Activated CD4-positive, alpha-beta T cell treated with anti-CD3 and anti-CD28 coated beads, Interleukin-2, Interleukin-6, amounts not matched to agents 100 ng/mL and 50 ng/mL, durations not matched to agents 16 hours and 8 hours (primary cell): ENCODE data around the gene IL1RAPL2.
"Not testable (repeated sequence)": the region's sequence is repeated elsewhere in the genome, so short reads cannot be mapped to it uniquely, and the experiment has no call there.

Experiments
- DNase-seq: peaks from one replicate; pipeline ENCODE4 v3.0.0-alpha.2; 2020

IL1RAPL2 gene

DNA sequence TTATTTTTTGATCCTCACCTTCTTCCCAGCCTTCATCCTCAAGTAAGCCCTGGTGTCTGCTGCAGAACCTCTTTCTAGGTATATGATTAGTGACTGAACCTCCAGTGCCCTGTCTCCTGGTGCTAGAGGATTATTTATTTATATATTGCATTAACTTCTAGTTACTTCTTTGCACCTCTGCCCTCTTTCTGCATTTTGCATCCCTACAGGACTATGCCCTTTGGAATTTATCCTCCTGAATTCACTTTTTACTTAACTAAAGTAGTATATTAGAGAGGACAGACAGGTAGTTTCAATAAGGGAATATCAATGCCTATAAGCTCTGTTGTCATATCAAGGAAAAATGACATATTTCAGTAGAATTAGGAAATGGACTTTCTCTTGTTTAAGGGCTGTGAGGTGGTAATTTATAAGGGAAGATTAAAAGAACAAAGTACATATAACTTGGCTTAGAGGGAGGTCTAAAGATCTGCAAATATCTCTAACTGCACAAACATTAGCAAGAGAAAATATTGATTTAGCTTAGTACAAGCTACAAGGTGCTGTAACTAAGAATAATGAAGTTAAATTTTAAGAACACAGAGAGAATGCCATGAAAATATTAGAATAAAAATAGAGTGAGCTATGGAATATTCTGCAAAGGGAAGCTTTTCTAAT, 472.8 kb downstream of the IL1RAPL2 start:
- DNase-seq, result no peak

DNA sequence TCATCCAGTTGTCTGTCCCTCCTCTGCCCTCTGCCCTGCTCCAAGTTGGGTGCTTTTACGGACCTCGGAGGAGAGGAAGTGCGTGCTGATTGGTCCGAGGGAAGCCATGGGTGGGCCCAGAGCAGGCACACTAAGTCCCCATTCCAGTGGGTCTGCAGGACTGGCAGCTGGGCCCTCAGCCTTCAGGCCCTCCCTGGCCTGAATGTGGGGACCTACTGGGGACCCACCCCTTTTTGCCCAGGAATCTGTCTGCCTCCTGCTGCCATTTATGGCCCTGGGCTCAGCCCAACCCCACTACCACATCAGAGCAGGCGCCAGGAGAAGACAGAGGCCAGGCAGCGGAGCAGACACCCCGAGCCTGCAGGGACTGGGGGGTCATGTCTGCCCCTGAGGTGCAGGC, 484.9 kb downstream of the IL1RAPL2 start:
- no peak for DNase-seq

DNA sequence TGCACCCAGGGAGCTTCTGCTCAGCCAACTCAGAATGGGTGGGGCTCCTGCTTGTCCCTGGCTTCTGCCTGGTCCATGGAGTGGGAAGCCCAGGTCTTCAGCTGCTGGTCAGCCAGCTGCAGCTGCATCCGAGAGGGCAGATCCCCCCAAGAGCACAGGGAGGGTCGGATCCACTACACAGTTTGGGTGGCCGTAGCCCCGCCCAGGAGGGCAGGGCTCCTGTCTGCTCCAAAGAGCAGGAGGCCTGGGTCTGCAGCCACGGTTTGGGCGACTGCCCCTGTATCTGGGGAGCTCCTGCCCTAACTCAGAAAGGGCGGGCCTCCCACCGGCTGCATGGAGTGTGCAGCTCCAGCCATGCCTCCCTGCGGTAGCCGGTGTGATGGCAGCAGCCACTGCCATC, 485.4 kb downstream of the IL1RAPL2 start:
- DNase-seq, result no peak

DNA sequence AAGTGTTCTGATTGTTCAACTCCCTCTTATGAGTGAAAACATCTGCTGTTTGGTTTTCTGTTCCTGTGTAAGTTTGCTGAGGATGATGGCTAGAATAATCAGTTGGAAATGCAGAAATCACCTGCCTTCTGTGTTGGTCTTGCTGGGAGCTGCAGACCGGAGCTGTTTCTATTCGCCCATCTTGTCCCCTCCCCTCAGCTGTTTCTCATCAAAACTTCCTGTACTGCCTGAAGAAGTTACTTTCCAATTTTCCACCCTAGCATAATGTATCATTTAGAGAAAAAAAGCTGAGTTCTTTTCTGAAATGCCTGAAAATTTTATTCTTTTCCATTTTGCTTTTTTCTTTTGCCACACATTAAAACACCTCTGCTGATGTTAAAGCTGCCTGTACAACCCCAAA, 486.9 kb downstream of the IL1RAPL2 start:
- no peak for DNase-seq

DNA sequence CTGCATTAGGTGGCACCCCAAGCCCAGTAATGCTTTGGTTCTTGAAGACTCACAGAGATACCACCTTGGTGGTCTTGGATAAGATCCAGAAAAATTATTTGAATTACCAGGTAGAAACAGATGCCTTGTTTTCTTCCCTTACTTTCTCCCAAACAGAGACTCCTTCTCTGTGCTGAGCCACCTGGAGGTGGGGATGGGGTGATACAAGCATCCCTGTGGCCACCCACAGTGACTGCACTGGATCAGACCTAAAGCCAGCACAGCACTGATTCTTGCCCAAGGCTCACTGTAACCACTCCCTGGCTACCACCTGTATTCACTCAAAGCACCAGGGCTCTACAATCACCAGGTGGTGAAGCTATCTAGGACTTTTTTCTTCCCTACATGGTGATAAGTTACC, 497.7 kb downstream of the IL1RAPL2 start:
- no peak for DNase-seq

DNA sequence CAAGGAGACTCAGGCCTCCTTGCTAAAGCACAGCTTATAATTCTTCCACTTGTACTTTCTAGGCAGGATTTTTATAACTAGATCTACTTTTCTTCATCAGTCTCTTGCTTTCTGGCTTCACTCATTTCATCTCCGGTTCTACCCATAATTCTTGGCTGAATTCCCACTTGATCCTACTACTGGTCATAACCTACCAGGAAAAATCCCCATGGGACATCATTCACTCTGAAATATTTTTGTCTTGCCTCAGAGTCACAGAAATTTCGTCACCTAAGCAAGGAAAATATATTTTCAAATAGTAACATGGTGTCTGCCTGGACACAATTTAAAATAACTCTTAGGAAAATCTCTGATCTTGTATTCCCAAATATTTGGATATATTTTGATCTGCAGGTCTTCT, 532.2 kb downstream of the IL1RAPL2 start:
- no peak for DNase-seq

DNA sequence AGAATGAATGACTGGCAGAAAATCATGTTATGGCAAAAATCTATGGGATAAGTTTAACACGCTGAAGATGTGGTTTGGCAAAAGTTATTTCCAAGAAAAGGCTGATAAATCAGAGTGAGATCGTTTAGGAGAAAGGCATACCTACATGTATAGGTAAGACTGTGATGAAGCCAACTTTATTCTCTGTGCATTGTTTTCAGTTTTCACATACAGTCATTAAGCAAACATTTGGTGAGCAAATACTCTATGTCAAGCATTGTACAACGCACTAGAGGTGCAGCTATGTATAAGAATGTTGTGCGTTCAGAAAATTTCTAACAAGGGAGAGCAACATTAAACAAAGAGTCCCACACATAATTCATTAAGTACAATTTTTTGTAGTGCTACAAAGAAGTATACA, 532.8 kb downstream of the IL1RAPL2 start:
- no peak for DNase-seq

DNA sequence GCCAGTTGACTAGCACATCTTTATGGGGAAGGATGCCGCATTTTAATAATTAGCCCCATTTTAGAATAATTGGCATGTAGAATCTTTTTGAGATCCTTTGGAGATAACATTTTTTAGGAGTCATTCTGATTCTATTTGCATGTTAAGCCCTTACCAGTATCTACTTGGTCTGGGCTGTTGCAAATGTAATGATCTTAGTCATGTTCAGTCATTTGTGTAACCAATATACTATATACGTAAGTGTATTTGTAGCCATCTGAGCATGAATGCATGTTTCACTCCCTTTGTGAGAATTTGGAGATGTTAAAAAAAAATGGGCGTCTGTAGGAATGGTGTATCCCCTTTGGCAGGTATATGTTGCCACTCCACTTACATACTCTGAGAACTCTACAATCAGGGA, 535.4 kb downstream of the IL1RAPL2 start:
- peak; percentile 10 for DNase-seq

DNA sequence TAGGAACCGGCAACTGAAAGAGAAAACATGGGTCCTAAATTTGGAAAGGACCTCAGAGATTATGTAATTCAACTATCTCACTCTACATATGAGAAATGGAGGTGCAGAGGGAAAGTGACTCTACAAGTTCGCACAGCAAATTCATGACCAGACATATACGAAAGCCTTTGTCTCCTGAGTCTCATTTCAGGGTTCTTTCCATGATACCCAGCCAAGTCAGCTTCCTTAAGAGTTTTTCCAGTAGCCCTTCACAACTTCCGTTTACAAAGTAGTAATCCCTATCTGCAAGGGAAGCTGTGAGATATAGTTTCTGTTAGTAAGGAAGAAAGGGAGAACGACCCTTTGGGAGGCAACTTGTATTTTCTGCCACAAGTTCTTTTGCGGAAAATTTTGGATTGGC, 543.9 kb downstream of the IL1RAPL2 start:
- DNase-seq, result no peak

DNA sequence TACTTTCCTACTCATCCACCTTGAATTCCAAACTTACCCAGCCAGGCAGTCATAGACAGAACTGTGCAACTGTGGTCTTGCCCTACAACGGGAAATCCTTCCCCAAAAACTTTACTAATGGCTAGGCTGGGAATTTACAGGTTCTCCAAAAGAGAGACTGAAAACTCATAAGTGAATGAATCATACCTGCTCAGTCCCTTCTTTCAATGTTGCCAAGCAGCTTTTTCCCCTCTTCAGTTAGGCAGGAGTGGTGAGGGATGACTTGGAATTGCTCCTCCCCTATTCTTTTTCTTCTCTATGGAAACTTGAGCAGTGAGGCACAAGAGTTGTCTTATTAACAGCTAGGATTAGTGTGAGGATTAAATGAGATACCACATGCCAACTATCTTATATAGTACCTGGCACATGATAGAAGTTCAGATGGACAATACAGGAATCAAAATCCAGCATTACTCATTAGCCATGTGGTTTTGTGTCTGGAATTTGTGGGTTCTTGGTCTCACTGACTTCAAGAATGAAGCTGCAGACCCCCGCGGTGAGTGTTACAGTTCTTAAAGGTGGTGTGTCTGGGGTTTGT, 548.6 kb downstream of the IL1RAPL2 start:
- no peak for DNase-seq

DNA sequence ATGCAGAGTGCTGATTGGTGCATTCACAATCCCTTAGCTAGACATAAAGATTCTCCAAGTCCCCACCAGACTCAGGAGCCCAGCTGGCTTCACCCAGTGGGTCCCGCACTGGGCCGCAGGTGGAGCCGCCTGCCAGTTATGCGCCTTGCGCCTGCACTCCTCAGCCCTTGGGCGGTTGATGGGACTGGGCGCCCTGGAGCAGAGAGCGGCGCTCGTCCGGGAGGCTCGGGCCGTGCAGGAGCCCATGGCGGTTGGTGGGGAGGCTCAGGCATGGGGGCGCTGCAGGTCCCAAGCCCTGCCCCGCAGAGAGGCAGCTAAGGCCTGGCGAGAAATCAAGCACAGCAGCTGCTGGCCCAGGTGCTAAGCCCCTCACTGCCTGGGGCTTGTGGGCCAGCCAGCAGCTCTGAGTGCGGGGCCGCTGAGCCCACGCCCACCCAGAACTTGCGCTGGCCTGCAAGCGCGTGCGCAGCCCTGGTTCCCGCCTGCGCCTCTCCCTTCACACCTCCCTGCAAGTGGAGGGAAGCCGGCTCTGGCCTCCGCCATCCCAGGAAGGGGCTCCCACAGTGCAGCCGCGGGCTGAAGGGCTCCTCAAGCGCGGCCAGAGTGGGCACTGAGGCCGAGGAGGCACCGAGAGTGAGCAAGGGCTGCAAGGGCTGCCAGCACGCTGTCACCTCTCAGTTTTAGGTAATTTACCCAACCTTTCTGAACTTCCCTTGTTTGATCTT, 549.8 kb downstream of the IL1RAPL2 start:
- not testable (repeated sequence) for DNase-seq

DNA sequence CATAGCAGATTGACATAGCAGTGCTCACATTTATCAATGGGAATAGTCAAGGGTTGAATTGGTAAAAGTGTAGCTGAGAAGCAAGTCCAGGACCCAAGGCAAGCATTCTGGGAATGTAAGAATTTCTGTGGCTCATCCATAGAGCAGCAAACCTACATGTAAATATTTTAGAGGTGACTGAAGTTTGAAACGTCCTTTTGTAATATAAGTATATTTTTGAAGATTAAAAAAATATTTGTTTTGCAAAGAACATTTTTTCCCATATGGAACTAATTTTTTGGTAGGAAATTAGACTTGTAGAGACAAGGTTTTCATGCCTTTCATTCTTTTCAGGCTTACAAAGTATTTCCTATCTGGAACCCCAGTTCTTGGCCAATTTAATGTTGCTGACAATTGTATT, 550.5 kb downstream of the IL1RAPL2 start:
- no peak for DNase-seq

DNA sequence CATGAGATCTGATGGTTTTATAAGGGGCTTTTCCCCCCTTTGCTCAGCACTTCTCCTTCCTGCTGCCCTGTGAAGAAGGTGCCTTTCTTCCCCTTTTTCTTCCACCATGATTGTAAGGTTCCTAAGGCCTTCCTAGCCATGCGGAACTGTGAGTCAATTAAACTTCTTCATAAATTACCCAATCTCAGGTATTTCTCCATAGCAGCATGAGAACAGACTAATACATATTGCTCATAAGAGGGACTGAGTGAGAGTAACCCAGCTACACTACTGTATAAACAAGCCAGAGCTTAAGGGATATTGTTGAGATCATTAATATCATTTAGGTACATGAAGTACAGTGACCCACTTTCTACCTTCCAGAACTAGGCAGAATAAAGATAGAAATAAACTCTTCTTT, 551.6 kb downstream of the IL1RAPL2 start:
- no peak for DNase-seq

DNA sequence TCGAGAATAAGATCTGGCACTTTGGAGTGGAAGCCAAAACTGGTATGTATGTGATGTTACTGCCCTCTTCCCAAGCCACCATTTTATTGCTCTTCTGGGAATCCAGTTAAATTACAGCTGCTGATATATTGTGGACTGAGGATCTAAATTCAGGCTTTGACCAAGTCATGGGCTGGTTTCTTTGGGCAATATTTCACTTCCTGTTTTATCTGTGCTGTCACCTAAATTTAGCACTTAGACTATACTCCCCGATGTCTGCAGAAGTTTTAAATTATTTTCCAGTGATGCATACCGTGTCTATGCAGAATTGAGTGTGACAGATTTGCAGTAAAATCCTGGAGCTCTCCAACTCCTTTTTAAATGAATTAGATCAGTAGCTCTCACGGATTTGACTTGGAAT, 554.5 kb downstream of the IL1RAPL2 start:
- no peak for DNase-seq

DNA sequence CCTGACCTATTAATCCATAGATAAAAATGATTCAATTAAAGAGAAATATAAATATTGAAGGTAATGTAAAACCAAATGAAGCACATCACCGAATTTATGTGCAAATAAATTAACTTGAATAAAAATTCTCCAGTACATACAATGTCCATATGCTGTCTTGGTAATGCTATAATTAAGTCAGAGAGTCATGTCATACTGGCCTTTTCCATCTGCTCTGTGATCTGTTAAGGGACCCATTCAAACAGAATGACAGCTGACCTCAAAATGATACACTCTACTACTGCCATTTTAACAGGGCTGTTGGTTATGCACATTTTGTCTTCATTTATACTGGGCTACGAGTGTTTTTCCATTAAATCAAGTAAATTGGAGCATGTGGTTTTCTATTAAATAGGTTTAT, 555.2 kb downstream of the IL1RAPL2 start:
- no peak for DNase-seq

DNA sequence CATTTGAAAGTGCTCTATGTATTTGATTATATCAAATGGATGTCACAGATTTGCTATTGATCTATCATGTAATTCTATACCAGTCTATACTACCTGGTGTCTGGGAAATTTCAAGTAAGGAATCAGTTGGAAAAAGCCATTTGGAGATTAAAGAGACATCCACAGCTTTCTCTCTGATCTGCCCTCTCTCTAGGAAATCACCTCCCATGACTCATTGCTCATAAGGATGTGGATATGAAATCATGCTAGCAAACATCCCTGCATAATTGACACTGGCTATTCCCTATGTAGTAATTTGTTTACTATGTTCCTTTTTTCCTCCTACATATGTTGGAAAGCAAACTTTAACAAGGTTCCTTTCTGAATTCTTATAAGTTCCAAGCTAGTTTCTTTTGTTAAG, 560.2 kb downstream of the IL1RAPL2 start:
- no peak for DNase-seq

DNA sequence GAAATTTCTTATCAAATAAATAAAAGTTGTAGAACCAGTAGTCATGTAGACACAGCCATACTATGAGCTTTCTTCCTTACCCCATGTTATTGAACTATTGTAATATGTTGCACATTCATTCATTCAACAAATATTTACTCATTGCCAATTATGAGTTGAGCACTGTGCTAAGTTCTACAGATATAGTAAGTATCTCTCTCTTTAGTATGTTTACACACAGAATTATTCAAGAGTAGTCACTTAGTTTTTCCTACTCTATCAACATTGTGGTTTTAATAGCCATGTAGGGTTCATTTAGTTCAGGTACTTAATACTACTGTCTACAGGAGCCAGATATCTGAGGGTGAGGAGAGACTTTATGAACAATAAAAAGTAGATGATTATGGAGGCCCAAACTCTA, 568.3 kb downstream of the IL1RAPL2 start:
- no peak for DNase-seq

DNA sequence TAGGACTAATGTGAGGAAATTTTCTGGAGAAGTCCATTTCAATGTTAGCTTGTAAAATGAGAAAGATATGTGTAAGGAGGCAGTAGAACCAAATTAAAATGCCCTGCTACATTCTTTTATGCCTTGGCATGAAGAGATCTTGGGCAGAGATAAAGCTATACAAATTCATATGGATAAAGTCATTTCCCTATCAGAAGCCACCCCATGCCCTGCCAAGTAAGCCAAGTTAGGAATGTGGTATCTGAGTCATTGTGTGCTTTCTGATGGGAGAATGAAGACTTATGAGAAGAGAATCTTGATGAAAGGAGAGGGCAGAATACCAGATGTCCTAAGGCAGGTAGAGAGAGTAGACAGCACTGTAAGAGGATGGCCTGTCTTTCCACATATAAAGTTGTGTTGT, 570.8 kb downstream of the IL1RAPL2 start:
- no peak for DNase-seq

DNA sequence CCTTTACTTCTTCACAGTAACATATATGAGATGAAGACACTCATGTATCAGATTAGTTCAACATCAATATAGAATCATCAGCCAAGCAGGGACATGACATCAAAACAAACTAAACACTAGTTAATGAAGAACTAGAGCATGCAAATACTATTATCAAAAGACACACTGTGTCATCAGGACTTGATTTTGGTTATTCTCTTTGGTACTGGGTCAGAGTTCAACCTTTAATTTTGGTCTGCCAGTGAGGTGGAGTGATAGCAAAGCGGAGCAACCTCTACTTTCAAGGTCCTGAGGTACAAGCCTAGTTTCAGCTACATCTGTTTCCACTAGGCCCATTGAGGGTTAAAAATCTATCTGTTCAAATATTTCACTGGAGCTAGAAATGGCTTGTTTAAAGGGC, 584.0 kb downstream of the IL1RAPL2 start:
- no peak for DNase-seq

DNA sequence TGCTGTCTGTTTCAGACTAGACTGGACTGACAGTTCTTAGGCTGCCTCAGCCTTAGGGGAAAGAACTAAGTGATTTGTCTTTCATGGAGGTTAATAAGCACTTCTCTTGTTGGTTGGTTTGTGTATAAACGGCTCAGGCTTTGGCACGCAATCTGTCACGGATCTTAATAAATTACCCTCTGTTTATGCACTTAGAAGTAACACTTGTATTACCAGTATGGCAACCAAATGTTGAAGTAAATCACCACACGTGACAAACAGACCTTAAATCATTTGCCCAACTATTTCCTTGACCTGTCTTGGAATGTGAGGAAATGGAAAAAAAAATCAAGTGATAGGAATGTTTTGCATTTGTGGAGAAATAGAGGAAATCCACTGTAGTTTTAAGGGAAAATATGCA, 584.6 kb downstream of the IL1RAPL2 start:
- DNase-seq, result no peak

DNA sequence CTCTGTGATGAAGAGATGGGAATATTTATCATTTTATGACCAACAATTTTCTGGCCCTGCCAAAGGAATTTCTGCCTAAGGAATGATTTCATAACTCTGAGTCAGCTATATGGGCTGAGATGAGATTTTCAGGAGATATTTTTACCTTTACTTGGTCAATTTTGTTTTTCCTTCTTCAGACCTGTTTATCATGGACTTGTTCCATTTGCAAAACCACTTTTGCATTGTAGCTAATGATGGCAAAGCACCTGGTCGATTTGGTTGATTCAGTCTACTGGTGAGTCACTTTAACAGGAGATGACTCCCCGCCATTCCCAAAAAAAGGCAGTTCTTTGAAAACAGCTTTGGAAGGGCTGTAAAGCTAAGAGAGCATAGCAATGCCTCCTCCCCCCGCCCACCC, 601.2 kb downstream of the IL1RAPL2 start:
- DNase-seq, result no peak

DNA sequence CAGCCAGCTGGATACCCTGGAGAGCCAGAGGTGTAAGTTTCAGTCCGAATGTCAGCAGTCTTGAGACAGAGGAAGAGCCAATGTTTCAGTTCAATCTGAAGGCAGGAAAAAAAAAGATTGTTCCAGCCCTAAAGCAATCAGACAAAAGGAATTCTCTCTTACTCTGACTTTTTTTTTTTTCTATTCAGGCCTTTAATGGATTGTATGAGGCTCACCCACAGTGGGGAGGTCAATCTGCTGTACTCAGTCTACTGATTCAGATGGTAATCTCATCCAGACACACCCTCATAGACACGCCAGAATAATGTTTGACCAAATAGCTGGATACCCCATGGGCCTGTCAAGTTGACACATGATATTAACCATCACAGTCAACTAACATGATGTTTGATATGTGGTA, 602.6 kb downstream of the IL1RAPL2 start:
- DNase-seq, result no peak

DNA sequence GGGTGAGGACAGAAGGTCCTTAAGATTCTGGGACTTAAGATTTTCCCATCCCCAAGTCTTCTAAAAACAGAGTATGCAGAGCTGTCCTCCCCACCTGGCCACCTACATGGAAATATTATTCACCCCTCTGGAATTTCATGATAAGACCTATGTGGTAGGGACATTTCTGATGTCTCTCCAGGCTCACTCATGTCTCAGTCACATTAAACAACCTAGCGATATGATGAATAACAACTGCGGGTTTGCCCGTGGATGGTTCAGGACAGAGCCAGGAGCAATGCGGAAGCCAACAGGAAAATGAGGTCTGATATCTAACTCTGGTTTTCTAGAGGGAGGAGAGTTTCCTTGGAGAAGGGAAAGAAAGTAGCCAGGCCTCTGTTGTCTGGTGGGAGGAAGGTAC, 607.1 kb downstream of the IL1RAPL2 start:
- no peak for DNase-seq

DNA sequence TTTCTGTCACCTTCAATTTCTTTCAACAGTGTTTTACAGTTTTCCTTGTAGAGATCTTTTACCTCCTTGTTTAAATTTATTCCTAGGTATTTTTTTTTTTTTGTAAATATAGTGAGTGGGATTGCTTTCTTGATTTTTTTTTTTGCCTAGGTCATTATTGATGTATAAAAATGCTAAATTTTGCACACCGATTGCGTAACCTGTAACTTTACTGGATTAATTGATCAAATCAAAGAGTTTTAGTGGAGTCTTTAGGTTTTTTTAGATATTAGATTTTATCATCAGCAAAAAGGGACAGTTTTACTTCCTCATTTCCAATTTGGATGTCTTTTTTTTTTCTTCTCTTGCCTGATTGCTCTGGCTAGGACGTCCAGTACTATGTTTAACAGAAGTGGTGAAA, 613.6 kb downstream of the IL1RAPL2 start:
- no peak for DNase-seq

DNA sequence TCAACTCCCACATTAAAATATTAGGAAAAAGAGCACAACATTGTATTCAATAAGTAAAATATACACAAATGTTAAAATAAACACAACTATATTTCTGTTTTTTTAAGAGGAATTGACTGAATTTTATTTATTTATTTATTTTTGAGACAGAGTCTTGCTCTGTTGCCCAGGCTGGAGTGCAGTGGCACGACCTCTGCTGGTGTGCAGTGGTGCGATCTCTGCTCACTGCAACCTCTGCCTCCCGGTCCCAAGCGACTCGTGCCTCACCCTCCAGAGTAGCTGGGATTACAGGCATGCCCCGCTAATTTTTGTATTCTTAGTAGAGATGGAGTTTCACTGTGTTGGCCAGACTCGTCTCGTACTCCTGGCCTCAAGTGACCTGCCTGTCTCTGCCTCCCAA, 623.1 kb downstream of the IL1RAPL2 start:
- DNase-seq, result no peak
